Endodermal cell (in vitro differentiated cells): ENCODE data around the gene PTPRN2. TPM values are rescaled to one million over a fixed set of nuclear protein-coding genes. Genes with fewer than 3 reads are reported as not detected.

Experiments
- DNase-seq: peaks from one replicate; pipeline ENCODE4 v3.0.0-alpha.2; 2017
- H3K27ac ChIP-seq: 2 replicates; pipeline ENCODE4 v1.5.1; 2013; ENCODE audit warnings: mild to moderate bottlenecking, low read depth, low read length, moderate library complexity
- H3K27me3 ChIP-seq: 2 replicates; pipeline ENCODE4 v1.6.1; 2013; ENCODE audit warnings: mild to moderate bottlenecking, low read length, moderate library complexity; ENCODE audit not compliant: insufficient read depth, control insufficient read depth, poor library complexity, severe bottlenecking
- H3K36me3 ChIP-seq: 2 replicates; pipeline ENCODE4 v1.7.0; 2013; ENCODE audit warnings: mild to moderate bottlenecking, low read length, moderate library complexity; ENCODE audit not compliant: control insufficient read depth, insufficient read depth
- H3K4me1 ChIP-seq: one replicate; pipeline ENCODE4 v1.7.0; 2013; ENCODE audit warnings: low read length; ENCODE audit not compliant: control insufficient read depth, insufficient read depth
- H3K4me3 ChIP-seq: 2 replicates; pipeline ENCODE4 v1.5.1; 2013; ENCODE audit warnings: mild to moderate bottlenecking, low read length, moderate library complexity
- H3K9ac ChIP-seq: 2 replicates; pipeline ENCODE4 v1.6.1; 2013; ENCODE audit warnings: mild to moderate bottlenecking, low read length, moderate library complexity; ENCODE audit not compliant: poor library complexity, severe bottlenecking; ENCODE audit errors: extremely low read depth
- H3K9me3 ChIP-seq: 2 replicates; pipeline ENCODE4 v1.6.1; 2013; ENCODE audit warnings: mild to moderate bottlenecking, low read length, moderate library complexity; ENCODE audit not compliant: control insufficient read depth
- H3K27ac Mint-ChIP-seq: 2 replicates; pipeline ENCODE4 v1.8.0; 2020; ENCODE audit warnings: mixed read lengths
- H3K27me3 Mint-ChIP-seq: 2 replicates; pipeline ENCODE4 v1.8.0; 2021; ENCODE audit warnings: mild to moderate bottlenecking, mixed read lengths; ENCODE audit not compliant: insufficient read depth
- H3K36me3 Mint-ChIP-seq: 2 replicates; pipeline ENCODE4 v1.8.0; 2020; ENCODE audit warnings: low read depth, mixed read lengths
- H3K4me1 Mint-ChIP-seq: 2 replicates; pipeline ENCODE4 v1.8.0; 2020; ENCODE audit warnings: mixed read lengths
- H3K4me3 Mint-ChIP-seq: 2 replicates; pipeline ENCODE4 v1.8.0; 2020; ENCODE audit warnings: mild to moderate bottlenecking, moderate library complexity, mixed read lengths
- H3K9me3 Mint-ChIP-seq: 2 replicates; pipeline ENCODE4 v1.8.0; 2020; ENCODE audit warnings: mild to moderate bottlenecking, mixed read lengths
- CTCF ChIP-seq: fragments of 200-600 bp; sonication (generic); conservative IDR thresholded peaks from 2 replicates; pipeline ENCODE4 v1.5.0; 2021; ENCODE audit warnings: antibody characterized with exemption, mild to moderate bottlenecking
- WGBS, 2 experiments: methylation state at CpG; one replicate each; pipeline versions ENCODE4 v1.1.5 to v1.1.7; 2013; ENCODE audit warnings: missing lambda C conversion rate in 2 of 2, mixed read lengths in 1 of 2; ENCODE audit not compliant: insufficient coverage in 1 of 2, insufficient read length in 1 of 2; 5-methylcytosine and 5-hydroxymethylcytosine counted together
- total RNA-seq, 2 donors: library from RNA; stranded (reverse); fragmentation: NEBNext Ultra II Directional in 1 of 2; extraction: Animal tissue kit (Norgen Biotek cat#: 25700) in 1 of 2; gene quantifications; 2 replicates in 1 of 2; 3 replicates in 1 of 2; pipeline ENCODE4 v1.2.1, GENCODE V29; 2021

The PTPRN2 gene
- total RNA-seq, 2 donors from 2014 or later: 0.69 to 1.2 TPM

GRCh38 chr7:157863906-157864810 is 723.5 kb downstream of the PTPRN2 start:
- Mint-ChIP-seq H3K27ac (no peak overlapping the region), H3K27me3 (no peaks in the 10 kb centered on the region), H3K4me1 (no peaks in the 10 kb centered on the region), H3K4me3 (no peak overlapping the region), H3K36me3 (no peaks in the 10 kb centered on the region), H3K9me3 (peaks cover 19% of the 10 kb centered on the region)
- Histone ChIP-seq H3K9me3 (peaks cover 57% of the 10 kb centered on the region), H3K4me1 (no peaks in the 10 kb centered on the region), H3K27me3 (no peaks in the 10 kb centered on the region), H3K27ac (no peak overlapping the region), H3K36me3 (no peaks in the 10 kb centered on the region), H3K9ac (no peak overlapping the region), H3K4me3 (no peak overlapping the region)
- 81 to 85% methylated on average over 20 to 31 of the region's 31 CpGs for WGBS, 2 experiments
- DNase-seq: no peak
- TF ChIP-seq CTCF: no peak

GRCh38 chr7:157863176-157863575 is 724.4 kb downstream of the PTPRN2 start:
- no peak for DNase-seq
- H3K27ac Mint-ChIP-seq: no peak overlapping the region
- WGBS, 2 experiments: 77 to 78% methylated on average over 6 to 12 of the region's 12 CpGs
- H3K4me1 ChIP-seq: no peaks in the 10 kb centered on the region
- H3K9me3 ChIP-seq: peaks cover 47% of the 10 kb centered on the region
- no peak overlapping the region for H3K9ac ChIP-seq
- peaks cover 10% of the 10 kb centered on the region for H3K9me3 Mint-ChIP-seq
- H3K4me3 Mint-ChIP-seq: no peak overlapping the region
- no peaks in the 10 kb centered on the region for H3K27me3 Mint-ChIP-seq
- no peaks in the 10 kb centered on the region for H3K4me1 Mint-ChIP-seq
- H3K27ac ChIP-seq: no peak overlapping the region
- no peaks in the 10 kb centered on the region for H3K27me3 ChIP-seq
- H3K36me3 Mint-ChIP-seq: no peaks in the 10 kb centered on the region
- no peak for TF ChIP-seq CTCF
- H3K4me3 ChIP-seq: no peak overlapping the region
- H3K36me3 ChIP-seq: no peaks in the 10 kb centered on the region

DNA sequence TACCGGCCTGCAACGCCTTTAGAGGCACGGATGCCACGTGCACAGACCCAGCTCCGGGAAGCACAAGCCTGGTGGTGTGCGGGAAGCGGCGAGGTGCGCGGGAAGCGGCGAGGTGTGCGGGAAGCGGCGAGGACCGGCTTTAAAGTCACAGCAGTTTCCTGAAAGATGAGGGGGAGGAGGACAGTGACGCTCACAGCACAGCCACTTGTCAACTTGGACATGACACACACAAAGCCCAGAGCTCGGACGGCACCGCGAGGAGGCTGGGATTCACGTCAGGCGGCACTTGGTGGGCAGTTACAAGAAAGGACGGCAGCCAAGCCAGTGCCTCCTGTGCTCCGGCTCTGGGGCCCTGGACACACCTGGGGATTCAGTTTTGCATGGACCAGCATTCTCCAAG is 724.9 kb downstream of the PTPRN2 start:
- H3K27me3 ChIP-seq: no peaks in the 10 kb centered on the region
- TF ChIP-seq CTCF: no peak
- H3K9me3 Mint-ChIP-seq: peaks cover 8% of the 10 kb centered on the region
- no peaks in the 10 kb centered on the region for H3K4me1 ChIP-seq
- no peak for DNase-seq
- peaks cover 43% of the 10 kb centered on the region for H3K9me3 ChIP-seq
- no peak overlapping the region for H3K4me3 Mint-ChIP-seq
- H3K9ac ChIP-seq: no peak overlapping the region
- no peak overlapping the region for H3K27ac ChIP-seq
- no peak overlapping the region for H3K27ac Mint-ChIP-seq
- no peaks in the 10 kb centered on the region for H3K36me3 ChIP-seq
- no peaks in the 10 kb centered on the region for H3K27me3 Mint-ChIP-seq
- 88 to 90% methylated on average over 25 of the region's 25 CpGs for WGBS, 2 experiments
- H3K36me3 Mint-ChIP-seq: no peaks in the 10 kb centered on the region
- H3K4me1 Mint-ChIP-seq: no peaks in the 10 kb centered on the region
- no peak overlapping the region for H3K4me3 ChIP-seq
